K562 (cell line): ENCODE measurements around the gene DCLK1. TPM values are rescaled to one million over a fixed set of nuclear protein-coding genes. Genes with fewer than 3 reads are reported as not detected.

Source experiments
- CXXC5 ChIP-seq: fragments of 250-450 bp; sonication (Bioruptor Pico); IDR thresholded peaks from 2 replicates; pipeline ENCODE4 v1.8.0; 2022; ENCODE audit warnings: inconsistent platforms, mild to moderate bottlenecking, moderate library complexity
- GATA2 ChIP-seq: sonication (generic); formaldehyde crosslinking; IDR thresholded peaks from 2 replicates; pipeline ENCODE4 v1.4.0; 2020; ENCODE audit warnings: mild to moderate bottlenecking, missing genetic modification reagents
- GTF2F1 ChIP-seq: IDR thresholded peaks from 2 replicates; pipeline ENCODE4 v1.6.1; 2011; ENCODE audit warnings: low read depth, low read length, improper control_type of control experiment
- NFXL1 ChIP-seq: fragments of 450-650 bp; formaldehyde crosslinking; IDR thresholded peaks from 2 replicates; pipeline ENCODE4 v1.4.0; 2021; ENCODE audit warnings: mild to moderate bottlenecking
- POLR2B ChIP-seq: fragments of 450-650 bp; IDR thresholded peaks from 2 replicates; pipeline ENCODE4 v1.6.1; 2018; ENCODE audit warnings: low read depth; ENCODE audit not compliant: partially characterized antibody
- ZBTB40 ChIP-seq, 2 experiments: fragments of 450-650 bp in 1 of 2; sonication (generic) in 1 of 2; formaldehyde crosslinking in 1 of 2; IDR thresholded peaks; 2 replicates each; pipeline versions ENCODE4 v1.7.1 to v1.9.0; 2016 to 2022; ENCODE audit warnings: inconsistent platforms in 1 of 2, mild to moderate bottlenecking in 1 of 2, missing genetic modification reagents in 1 of 2
- ZNF644 ChIP-seq: fragments of 200-800 bp; sonication (Bioruptor generic); IDR thresholded peaks from 2 replicates; pipeline ENCODE4 v1.6.1; 2016; ENCODE audit warnings: low read depth, missing genetic modification characterization, missing compliant biosample characterization
- polyA plus RNA-seq, 8 experiments: library from polyadenylated mRNA; depleted of rRNA in 4 of 8; stranded (reverse) in 5 of 8; unstranded in 3 of 8; fragments of >200 nt; fragmentation: Nextera tagmentation in 2 of 8; fragmentation: Illumina TruSeq in 1 of 8; extraction: Ambion mirVana in 2 of 8; extraction: Trizol in 1 of 8; gene quantifications; 2 replicates each; pipeline versions ENCODE4 v1.2.1 to v1.2.3, GENCODE V29; 2011 to 2014; ENCODE audit warnings: inconsistent platforms in 1 of 8, missing spikeins in 1 of 8
- total RNA-seq, 7 experiments: library from RNA; depleted of rRNA in 6 of 7; stranded (reverse); fragments of >200 nt in 6 of 7; fragmentation: Illumina TruSeq in 2 of 7; extraction: Trizol in 2 of 7; gene quantifications; 2 replicates each; pipeline versions ENCODE4 v1.2.1 to v1.2.3, GENCODE V29; 2011 to 2021; ENCODE audit warnings: low replicate concordance in 1 of 7
- TF ChIP-seq, protein P1 (sequence below): sonication (generic); formaldehyde crosslinking; IDR thresholded peaks from 2 replicates; pipeline ENCODE4 v1.8.1; 2023; ENCODE audit warnings: mild to moderate bottlenecking, missing genetic modification reagents, moderate library complexity

Gene DCLK1
- total and polyA plus RNA-seq, 9 of the 15 experiments (the other 6 are each of a cell fraction or from before 2014, with no cell fraction given), result 0.07 TPM; not detected in 8

DNA sequence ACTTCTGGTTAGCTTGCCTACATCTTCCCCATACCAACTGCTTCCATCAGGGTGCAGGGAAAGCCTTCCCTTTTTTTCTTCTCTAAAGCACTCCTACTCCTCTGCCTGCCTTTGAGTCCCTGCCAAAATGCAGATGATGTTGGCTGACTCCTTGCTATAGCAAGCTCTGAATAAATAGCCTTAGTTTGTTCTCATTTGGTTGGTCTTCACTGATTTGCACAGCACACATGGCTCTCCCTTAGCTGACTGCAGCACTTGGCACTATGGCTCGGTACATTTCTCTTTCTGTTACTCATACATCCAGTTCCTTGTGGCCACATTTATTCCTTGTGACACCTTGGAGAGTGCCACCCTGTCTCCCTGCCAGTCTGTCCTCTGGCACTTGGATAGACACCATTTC is 249.8 kb downstream of the DCLK1 start (continued):
- TF ChIP-seq, protein P1, sequence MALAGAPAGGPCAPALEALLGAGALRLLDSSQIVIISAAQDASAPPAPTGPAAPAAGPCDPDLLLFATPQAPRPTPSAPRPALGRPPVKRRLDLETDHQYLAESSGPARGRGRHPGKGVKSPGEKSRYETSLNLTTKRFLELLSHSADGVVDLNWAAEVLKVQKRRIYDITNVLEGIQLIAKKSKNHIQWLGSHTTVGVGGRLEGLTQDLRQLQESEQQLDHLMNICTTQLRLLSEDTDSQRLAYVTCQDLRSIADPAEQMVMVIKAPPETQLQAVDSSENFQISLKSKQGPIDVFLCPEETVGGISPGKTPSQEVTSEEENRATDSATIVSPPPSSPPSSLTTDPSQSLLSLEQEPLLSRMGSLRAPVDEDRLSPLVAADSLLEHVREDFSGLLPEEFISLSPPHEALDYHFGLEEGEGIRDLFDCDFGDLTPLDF, result no peak
- TF ChIP-seq ZNF644 (tag) (no peak), NFXL1 (CRISPR knock-in tag) (no peak), GATA2 (CRISPR knock-in tag) (no peak), ZBTB40 (IDR thresholded peaks at IDR 0.05) (no peak), ZBTB40 (CRISPR knock-in tag; IDR thresholded peaks at IDR 0.05) (no peak), GTF2F1 (no peak), POLR2B (no peak), CXXC5 (no peak)
